Gastrocnemius medialis (tissue), 4 donors: ENCODE results near the gene NCK2. TPM values are rescaled to one million over a fixed set of nuclear protein-coding genes. Genes with fewer than 3 reads are reported as not detected.

Experiments used
- ATAC-seq, 2 donors: fragments of 150-250 bp; one replicate each; pipeline ENCODE4 v1.9.1; 2016
- DNase-seq, 2 donors: peaks; one replicate each; pipeline ENCODE4 v3.0.0-alpha.2; 2019
- H3K27ac ChIP-seq, 4 donors: fragments of 200-600 bp; sonication (generic); 1 replicate in 1 of 4; 2 replicates in 3 of 4; pipeline ENCODE4 v1.5.1; 2016 to 2018; ENCODE audit warnings: mild to moderate bottlenecking in 2 of 4, moderate library complexity in 1 of 4
- H3K27me3 ChIP-seq, 3 donors: fragments of 200-600 bp; sonication (generic) in 2 of 3; 1 replicate in 1 of 3; 2 replicates in 2 of 3; pipeline versions ENCODE4 v1.5.1 to v1.6.0; 2016 to 2019; ENCODE audit warnings: mild to moderate bottlenecking in 1 of 3, moderate library complexity in 1 of 3
- H3K36me3 ChIP-seq, 2 donors: fragments of 200-600 bp; sonication (generic) in 1 of 2; one replicate each; pipeline ENCODE4 v1.5.1; 2017 to 2018
- H3K4me1 ChIP-seq, 2 donors: fragments of 200-600 bp; sonication (generic) in 1 of 2; one replicate each; pipeline ENCODE4 v1.5.1; 2016 to 2017; ENCODE audit warnings: mild to moderate bottlenecking in 2 of 2
- H3K4me3 ChIP-seq, 4 donors: fragments of 200-600 bp; sonication (generic) in 3 of 4; 1 replicate in 1 of 4; 2 replicates in 3 of 4; pipeline ENCODE4 v1.5.1; 2016 to 2019; ENCODE audit warnings: mild to moderate bottlenecking in 2 of 4
- H3K9me3 ChIP-seq, 3 donors: fragments of 200-600 bp; sonication (generic) in 2 of 3; 1 replicate in 1 of 3; 2 replicates in 2 of 3; pipeline ENCODE4 v1.5.1; 2016 to 2019
- CTCF ChIP-seq, 5 experiments: fragments of 450-650 bp in 3 of 5; fragments of 200-600 bp in 2 of 5; sonication (generic) in 2 of 5; IDR thresholded peaks in 4 of 5; conservative IDR thresholded peaks in 1 of 5; 1 replicate in 4 of 5; 2 replicates in 1 of 5; pipeline ENCODE4 v1.5.1; 2016 to 2019; ENCODE audit warnings: antibody characterized with exemption in 5 of 5, mild to moderate bottlenecking in 3 of 5, moderate library complexity in 3 of 5
- POLR2A ChIP-seq, 2 donors: fragments of 450-650 bp; IDR thresholded peaks; one replicate each; pipeline ENCODE4 v1.6.1; 2017; ENCODE audit warnings: antibody characterized with exemption in 2 of 2, mild to moderate bottlenecking in 2 of 2, moderate library complexity in 2 of 2
- in situ Hi-C, 4 donors: fragments of 200-750 bp; cut with MboI; loops; one replicate each; pipeline versions ENCODE4 v1.15.0 to v1.8.0; 2017; ENCODE audit warnings: low sequenced_read_pairs in 4 of 4
- intact Hi-C: fragments of 100-400 bp; cut with DNase I; formaldehyde crosslinking; loops from one replicate; pipeline ENCODE4 v1.15.1; 2023; ENCODE audit warnings: low total_unique reads
- total RNA-seq, 4 donors: library from RNA; depleted of rRNA; stranded (reverse); fragments of >200 nt; gene quantifications; one replicate each; pipeline versions ENCODE4 v1.1.0 to v1.2.3, GENCODE V29; 2016

The NCK2 gene
- total RNA-seq, 4 donors from 2014 or later, result 46.7 to 86.1 (median 57.9) TPM

DNA sequence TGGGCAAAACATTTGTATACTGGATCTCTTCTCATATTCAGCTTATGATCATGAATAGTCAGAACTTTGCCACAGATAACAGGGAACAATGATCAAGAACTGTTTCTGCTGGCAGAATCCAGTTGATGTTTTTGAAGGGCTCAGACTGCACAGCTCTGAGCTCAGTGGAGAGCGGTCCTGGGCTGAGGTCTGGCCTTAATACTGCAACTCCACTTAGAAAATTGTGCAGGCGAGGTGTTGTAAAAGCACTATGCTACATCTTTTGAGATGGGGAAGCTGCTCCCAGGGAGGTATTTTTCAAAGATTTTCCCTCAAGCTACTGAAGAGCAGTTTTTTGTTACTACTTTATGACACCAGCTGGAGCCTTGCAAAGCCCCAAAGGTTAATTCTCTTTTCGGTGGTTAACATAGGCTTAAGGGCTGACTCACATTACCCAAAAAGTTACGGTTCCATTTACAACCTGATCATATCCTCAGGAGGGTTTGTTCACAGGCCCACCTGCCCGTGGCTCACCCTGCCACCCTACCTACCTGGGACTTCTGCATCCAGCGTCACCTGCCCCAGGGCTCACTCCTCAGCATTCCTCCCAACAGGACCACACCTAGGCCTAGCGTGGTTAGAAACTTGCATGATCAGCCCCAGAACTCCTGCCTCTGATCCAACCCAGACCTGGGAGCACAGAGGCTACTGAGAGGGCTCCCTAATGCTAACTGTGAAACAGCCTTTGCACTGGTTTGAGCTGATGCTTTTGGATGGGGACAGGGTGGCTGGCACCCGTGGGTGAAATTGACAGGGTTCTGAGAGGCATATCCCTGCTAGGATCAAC, 114.4 kb downstream of the NCK2 start:
- no peak overlapping the region for H3K27ac ChIP-seq
- in situ Hi-C loops, result no loop called here
- intact Hi-C loops, result no loop called here
- peaks cover 0 to 6% of the 10 kb centered on the region in 2 donors for H3K36me3 ChIP-seq
- ATAC-seq, result no peak
- no peak for TF ChIP-seq CTCF (IDR thresholded peaks at IDR 0.05 in 4 of 5, conservative IDR thresholded peaks at IDR 0.05 in 1 of 5)
- no peak for TF ChIP-seq POLR2A (IDR thresholded peaks at IDR 0.05)
- H3K4me1 ChIP-seq, result peaks cover 13 to 45% of the 10 kb centered on the region in 2 donors
- no peaks in the 10 kb centered on the region for H3K9me3 ChIP-seq
- no peak overlapping the region for H3K4me3 ChIP-seq
- H3K27me3 ChIP-seq, result no peaks in the 10 kb centered on the region
- DNase-seq, result no peak

DNA sequence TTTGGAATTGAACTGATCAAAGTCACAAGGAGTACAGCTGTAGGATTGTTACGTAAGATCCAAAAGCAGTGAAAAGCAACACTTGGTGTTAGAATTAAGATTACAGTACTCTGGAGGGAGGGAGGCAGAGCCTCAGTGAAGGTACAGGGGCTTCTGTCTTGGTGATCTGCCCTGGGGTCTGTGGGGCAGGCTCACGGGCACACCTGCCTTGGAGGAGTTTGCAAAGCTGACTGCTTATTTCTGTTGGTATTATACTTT, 114.9 kb downstream of the NCK2 start:
- no peak for ATAC-seq
- no peak overlapping the region for H3K27ac ChIP-seq
- H3K4me3 ChIP-seq, result no peak overlapping the region
- no peak for TF ChIP-seq POLR2A (IDR thresholded peaks at IDR 0.05)
- no peak for TF ChIP-seq CTCF (IDR thresholded peaks at IDR 0.05 in 4 of 5, conservative IDR thresholded peaks at IDR 0.05 in 1 of 5)
- H3K9me3 ChIP-seq, result no peaks in the 10 kb centered on the region
- no peaks in the 10 kb centered on the region for H3K27me3 ChIP-seq
- intact Hi-C loops, result no loop called here
- no peak for DNase-seq
- peaks cover 0 to 6% of the 10 kb centered on the region in 2 donors for H3K36me3 ChIP-seq
- in situ Hi-C loops, result no loop called here
- peaks cover 15 to 49% of the 10 kb centered on the region in 2 donors for H3K4me1 ChIP-seq

DNA sequence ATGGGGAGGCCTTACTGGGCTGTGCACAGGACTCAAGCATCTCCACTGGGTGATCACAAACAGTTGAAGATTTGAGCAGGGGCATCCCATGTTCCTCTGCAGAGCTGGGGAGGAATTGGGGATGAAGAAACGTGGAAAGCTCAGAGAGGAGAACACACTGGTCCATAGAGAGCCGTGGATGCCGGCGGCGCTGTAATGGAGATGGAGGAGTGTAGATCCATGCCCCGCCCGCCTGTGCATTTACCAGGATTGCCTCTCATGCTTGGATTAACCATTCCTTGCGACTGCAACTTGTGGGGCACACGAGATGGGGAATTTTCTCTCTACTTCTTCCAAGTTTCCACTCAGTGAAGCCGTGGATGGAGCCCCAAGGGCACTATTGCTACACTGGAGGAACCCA, 115.9 kb downstream of the NCK2 start:
- peaks cover 24 to 58% of the 10 kb centered on the region in 2 donors for H3K4me1 ChIP-seq
- in situ Hi-C loops, result no loop called here
- no peak for TF ChIP-seq CTCF (IDR thresholded peaks at IDR 0.05 in 4 of 5, conservative IDR thresholded peaks at IDR 0.05 in 1 of 5)
- TF ChIP-seq POLR2A (IDR thresholded peaks at IDR 0.05), result no peak
- ATAC-seq (no peak), DNase-seq (no peak)
- H3K4me3 ChIP-seq, result no peak overlapping the region
- intact Hi-C loops, result no loop called here
- no peaks in the 10 kb centered on the region for H3K9me3 ChIP-seq
- no peaks in the 10 kb centered on the region for H3K27me3 ChIP-seq
- H3K36me3 ChIP-seq, result no peaks in the 10 kb centered on the region
- H3K27ac ChIP-seq, result no peak overlapping the region

DNA sequence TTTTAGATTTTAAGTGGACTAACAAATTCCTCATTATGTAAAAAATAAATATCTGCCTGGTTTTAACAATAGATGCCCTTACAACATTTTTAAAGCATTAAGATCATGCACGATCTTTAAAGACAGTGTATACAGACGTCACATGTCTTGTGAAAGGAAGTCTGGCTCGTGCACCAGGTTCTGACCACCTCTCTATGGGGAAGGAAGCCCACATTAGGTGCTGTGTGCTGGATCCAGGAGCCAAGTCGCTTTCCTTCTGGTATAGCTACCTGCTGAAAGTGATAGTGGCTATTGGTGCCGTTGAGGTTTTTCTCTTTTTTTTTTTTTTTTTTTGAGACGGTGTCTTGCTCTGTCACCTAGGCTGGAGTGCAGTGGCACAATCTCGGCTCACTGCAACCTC, 116.5 kb downstream of the NCK2 start:
- ATAC-seq, result no peak
- Histone ChIP-seq H3K4me1 (peaks cover 31 to 61% of the 10 kb centered on the region in 2 donors), H3K27me3 (no peaks in the 10 kb centered on the region), H3K36me3 (no peaks in the 10 kb centered on the region), H3K4me3 (no peak overlapping the region), H3K27ac (no peak overlapping the region), H3K9me3 (no peaks in the 10 kb centered on the region)
- DNase-seq, result no peak
- in situ Hi-C loops (no loop called here), intact Hi-C loops (no loop called here)
- TF ChIP-seq CTCF (IDR thresholded peaks at IDR 0.05 in 4 of 5, conservative IDR thresholded peaks at IDR 0.05 in 1 of 5) (no peak), POLR2A (IDR thresholded peaks at IDR 0.05) (no peak)

DNA sequence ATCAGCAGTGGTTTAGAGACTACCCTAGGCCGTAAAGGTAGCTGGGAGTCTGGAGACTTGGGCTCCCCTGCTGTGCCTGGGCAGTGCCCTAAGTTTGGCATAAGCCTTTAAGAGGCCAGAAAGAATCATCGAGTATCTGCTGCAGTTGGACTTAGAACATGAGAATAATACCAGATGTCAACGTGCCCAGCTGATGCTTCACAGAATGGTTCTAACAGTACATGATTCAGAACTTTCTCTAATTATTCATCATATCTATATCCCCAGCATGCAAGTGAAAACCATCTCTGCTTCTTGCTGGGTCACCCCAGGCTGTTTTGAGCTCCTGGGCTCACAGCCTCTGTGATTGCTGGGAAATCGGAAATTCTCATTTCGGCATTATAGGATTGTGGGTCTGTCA, 118.1 kb downstream of the NCK2 start:
- Histone ChIP-seq H3K4me3 (no peak overlapping the region), H3K27ac (peak overlapping the region in 1 of 4 donors; percentile 90), H3K36me3 (no peaks in the 10 kb centered on the region), H3K27me3 (no peaks in the 10 kb centered on the region), H3K4me1 (peaks cover 44 to 64% of the 10 kb centered on the region in 2 donors), H3K9me3 (no peaks in the 10 kb centered on the region)
- no peak for ATAC-seq
- in situ Hi-C loops, result no loop called here
- intact Hi-C loops, result no loop called here
- TF ChIP-seq CTCF (IDR thresholded peaks at IDR 0.05 in 4 of 5, conservative IDR thresholded peaks at IDR 0.05 in 1 of 5), result no peak
- no peak for TF ChIP-seq POLR2A (IDR thresholded peaks at IDR 0.05)
- DNase-seq, result no peak
